HG03196 (cell line): ENCODE measurements around the gene RACK1.
A peak's percentile ranks its signal among the peaks of the same experiment; 100 is the strongest.
"Not testable (repeated sequence)": the region's sequence is repeated elsewhere in the genome, so short reads cannot be mapped to it uniquely, and the experiment has no call there.

Experiments
- ATAC-seq: cut with Tn5 transposase; IDR thresholded peaks from one replicate; pipeline ENCODE4 v1.9.1; 2021; ENCODE audit not compliant: unreplicated experiment

RACK1 gene

GRCh38 chr5:181243564-181244343, at the start of gene RACK1:
RACK1 (minus strand) TSS chr5:181243906; CDS start chr5:181243800, 106 bp downstream.
- peak; percentile 56 for ATAC-seq

- ATAC-seq, result peak; percentile 59
Measured at GRCh38 chr5:181287331-181287730, 43.6 kb upstream of the RACK1 start.

GRCh38 chr5:181285962-181286705, 42.4 kb upstream of the RACK1 start:
- ATAC-seq, result not testable (repeated sequence)

- not testable (repeated sequence) for ATAC-seq
Measured at GRCh38 chr5:181283841-181284755, 40.4 kb upstream of the RACK1 start.

GRCh38 chr5:181283347-181283746, 39.6 kb upstream of the RACK1 start:
- no peak for ATAC-seq

- no peak for ATAC-seq
Measured at GRCh38 chr5:181282874-181283273, 39.2 kb upstream of the RACK1 start.

GRCh38 chr5:181282415-181282814, 38.7 kb upstream of the RACK1 start:
- ATAC-seq, result not testable (repeated sequence)

- no peak for ATAC-seq
Measured at GRCh38 chr5:181281984-181282316, 38.2 kb upstream of the RACK1 start.

- ATAC-seq, result no peak
Measured at GRCh38 chr5:181281077-181281983, 37.6 kb upstream of the RACK1 start.

- ATAC-seq, result no peak
Measured at GRCh38 chr5:181280251-181280762, 36.6 kb upstream of the RACK1 start.

- ATAC-seq, result not testable (repeated sequence)
Measured at GRCh38 chr5:181273433-181273744, 29.7 kb upstream of the RACK1 start.

GRCh38 chr5:181271081-181271480, 27.4 kb upstream of the RACK1 start:
- ATAC-seq, result no peak

- not testable (repeated sequence) for ATAC-seq
Measured at GRCh38 chr5:181267907-181268306, 24.2 kb upstream of the RACK1 start.

GRCh38 chr5:181267291-181267904, 23.7 kb upstream of the RACK1 start:
- ATAC-seq, result not testable (repeated sequence)

GRCh38 chr5:181265092-181265671, 21.5 kb upstream of the RACK1 start:
- no peak for ATAC-seq

- no peak for ATAC-seq
Measured at GRCh38 chr5:181263633-181264032, 19.9 kb upstream of the RACK1 start.

- peak; percentile 55 for ATAC-seq
Measured at GRCh38 chr5:181261320-181262049, 17.8 kb upstream of the RACK1 start.

- peak; percentile 82 for ATAC-seq
Measured at GRCh38 chr5:181260720-181261319, 17.1 kb upstream of the RACK1 start, which contains the start of gene TRIM52. TRIM52 (minus strand) TSS chr5:181261143; CDS start chr5:181260813, 330 bp downstream.
